Islet precursor cell (in vitro differentiated cells): ENCODE measurements around the gene CSPG4.
"Not testable (repeated sequence)": the region's sequence is repeated elsewhere in the genome, so short reads cannot be mapped to it uniquely, and the experiment has no call there.

Experiments
- DNase-seq: peaks from one replicate; pipeline ENCODE4 v3.0.0-alpha.2; 2018

Gene CSPG4

DNA sequence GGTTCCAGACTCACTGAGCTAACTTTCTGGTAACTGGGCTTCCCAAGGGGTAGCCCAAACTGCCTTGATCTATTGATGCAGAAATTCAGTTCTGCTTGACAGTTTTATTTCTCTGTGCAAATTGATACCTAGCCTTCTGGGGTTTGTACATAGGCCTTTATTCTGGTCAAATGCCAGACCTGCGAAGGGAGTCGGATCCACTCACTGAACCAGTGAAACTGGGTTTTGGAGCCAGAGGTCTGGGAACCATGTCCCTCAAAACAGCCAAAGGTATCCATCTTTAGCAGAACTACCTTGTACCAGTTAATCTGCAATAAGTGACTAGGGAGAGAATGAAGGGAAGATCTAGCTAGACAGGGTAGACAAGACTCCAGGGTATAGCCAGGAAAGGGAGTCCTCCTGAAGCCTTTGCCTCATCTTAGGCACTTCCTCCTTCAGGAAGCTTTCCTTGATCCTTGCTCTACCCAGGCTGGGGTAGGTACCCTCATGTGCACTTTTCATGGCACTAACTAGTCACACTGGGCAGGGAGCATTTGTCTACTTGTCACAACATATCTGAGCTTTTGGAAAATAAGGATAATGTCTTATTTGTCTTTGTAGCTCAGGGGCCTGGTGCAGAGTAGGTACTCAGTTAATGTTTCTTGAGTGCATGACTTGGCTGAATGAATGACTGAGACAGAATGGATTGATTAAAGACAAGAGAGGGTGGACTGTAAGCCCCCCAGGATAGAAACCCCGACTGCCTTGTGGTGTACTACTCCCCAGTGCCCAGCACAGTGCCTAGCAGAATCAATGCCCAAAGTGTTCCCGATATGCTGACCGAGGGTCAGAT, 66.3 kb downstream of the CSPG4 start:
- no peak for DNase-seq

DNA sequence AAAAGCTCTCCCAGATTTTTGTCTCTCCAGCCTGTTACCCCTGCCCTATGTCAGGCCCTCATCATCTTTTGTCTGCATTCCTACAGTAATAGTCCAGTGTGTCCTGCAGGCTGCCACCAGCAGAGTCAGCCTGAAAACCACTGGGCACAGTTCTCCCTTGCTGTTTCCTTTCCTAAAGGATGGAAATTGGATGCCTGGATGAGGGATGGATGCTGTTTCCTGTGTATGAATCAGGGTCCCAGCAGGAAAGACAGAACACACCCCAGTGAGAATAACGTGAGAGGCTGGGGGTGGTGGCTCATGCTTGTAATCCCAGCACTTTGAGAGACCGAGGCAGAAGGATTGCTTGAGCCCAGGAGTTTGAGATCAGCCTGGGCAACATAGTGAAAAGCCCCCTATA, 68.3 kb downstream of the CSPG4 start:
- no peak for DNase-seq

DNA sequence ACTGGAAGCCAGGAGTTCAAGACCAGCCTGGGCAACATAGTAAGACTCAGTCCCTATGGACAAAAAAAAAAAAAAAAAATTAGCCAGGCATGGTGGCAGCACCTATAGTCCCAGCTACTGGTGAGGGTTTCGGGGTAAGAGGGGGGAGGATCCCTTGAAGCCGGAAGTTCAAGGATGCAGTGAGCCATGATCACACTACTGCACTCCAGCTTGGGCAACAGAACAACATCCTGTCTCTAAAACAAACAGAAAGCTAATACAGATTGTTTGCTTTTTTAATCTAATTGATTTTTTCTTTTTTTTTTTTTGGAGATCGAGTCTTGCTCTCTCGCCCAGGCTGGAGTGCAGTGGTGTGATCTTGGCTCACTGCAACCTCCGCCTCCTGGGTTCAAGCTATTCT, 71.0 kb downstream of the CSPG4 start:
- DNase-seq, result no peak

DNA sequence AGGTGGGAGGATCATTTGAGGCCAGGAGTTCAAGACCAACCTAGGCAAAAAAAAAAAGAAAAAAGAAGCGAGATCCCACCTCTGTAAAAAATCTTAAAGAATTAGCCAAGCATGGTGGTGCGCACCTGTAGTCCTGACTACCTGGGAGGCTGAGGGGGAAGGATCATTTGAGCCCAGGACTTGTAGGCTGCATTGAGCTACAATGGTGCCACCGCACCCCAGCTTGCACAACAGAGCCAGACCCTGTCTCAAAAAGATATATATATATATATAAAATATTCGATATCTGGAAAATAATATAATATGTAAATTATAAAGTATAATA, 71.5 kb downstream of the CSPG4 start:
- no peak for DNase-seq

DNA sequence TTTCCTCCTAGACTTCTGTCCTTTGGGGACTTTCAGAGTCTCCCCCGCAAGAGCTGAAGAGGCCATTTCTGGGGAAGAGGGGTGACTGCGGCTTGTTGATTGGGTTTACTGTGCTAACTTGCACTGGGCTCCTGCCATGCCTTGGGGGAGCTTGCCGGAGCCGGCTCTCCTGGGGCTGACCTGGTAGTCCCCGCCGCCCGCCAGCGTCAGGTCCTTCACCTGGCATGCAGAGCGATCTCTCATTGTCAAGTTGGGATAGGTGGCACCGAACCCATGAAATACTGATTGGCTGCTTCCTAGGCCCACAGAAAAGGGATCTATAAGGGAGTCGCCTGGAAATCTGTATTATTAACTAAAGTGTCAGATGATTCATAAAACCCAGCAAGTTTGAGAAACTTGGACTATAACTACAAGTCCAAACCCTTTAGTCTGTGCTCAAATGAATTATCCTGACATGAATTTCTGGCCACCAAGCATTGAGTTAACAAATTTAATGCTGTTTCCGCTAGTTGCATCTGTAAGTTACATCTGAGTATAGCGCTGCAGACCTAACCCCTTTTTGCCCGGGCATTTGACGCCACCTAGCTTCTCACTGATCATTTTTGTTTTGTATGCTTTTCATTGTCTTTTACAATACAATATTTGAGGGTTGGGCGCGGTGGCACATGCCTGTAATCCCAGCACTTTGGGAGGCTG, 72.0 kb downstream of the CSPG4 start:
- no peak for DNase-seq

DNA sequence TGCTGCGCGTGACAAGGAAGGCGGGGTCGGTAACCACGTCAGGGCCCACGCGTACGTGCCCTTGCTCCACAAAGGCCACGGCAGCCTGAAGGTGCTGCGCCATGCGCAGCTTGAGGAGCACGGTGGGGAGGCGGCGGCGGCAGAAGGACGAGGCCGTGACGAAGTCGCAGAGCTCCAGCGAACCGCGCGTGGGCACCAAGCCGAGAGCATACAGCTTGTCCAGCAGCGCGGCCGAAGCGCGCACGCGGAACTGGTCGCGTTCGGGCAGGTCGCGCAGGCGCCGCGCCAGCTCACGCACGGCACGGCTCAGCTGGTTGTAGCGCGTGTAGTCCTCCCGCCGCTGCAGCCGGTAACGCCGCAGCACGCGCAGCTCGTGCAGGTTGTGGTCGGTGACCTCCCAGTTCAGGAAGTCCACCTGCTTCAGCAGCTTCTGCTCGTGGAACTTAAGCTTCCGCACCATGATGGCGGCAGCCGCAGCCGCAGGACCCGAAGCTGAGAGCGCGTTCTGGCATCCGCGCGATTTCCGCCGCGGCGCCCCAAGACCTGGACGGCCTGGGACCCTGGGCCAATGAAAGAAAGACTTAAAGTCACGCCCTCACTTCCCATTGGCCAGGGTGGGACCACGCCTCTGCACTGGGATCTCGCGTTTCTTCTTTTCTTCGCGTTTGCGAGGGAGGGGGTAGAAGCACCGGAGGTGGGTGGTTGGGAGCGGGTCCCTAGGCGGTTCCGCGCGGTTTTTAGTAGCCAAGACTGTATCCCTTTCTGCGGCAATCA, 72.8 kb downstream of the CSPG4 start, which contains the start of gene IMP3:
Gene IMP3 (minus strand): TSS at position 516 of the 774 bp plus-strand sequence. CDS start 56 bp downstream, at position 460.
- peak; percentile 98 for DNase-seq

DNA sequence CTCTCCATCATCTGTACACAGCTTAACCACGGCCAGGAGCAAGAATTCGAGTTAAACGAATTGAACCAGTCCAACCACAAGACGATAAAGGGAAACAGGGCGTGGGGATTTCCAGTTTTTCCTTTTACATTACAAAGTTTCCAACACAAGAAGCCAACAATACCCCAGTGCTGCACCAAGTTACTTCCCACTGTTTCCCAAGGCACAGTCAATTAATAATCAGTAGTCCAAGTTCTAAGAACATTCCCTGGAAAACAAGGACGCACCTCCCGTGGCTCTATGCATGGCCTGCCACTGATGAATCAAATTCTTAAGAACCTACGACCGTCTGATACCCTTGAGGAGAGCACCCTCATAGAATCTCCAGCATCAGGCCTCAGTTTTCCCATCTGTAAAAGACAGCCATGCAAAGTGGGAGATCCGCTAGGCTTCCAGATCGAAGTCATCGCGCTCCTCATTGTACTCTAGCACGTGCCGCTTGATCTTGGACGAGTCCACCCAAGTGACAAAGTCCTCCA, 73.4 kb downstream of the CSPG4 start:
- DNase-seq, result no peak

DNA sequence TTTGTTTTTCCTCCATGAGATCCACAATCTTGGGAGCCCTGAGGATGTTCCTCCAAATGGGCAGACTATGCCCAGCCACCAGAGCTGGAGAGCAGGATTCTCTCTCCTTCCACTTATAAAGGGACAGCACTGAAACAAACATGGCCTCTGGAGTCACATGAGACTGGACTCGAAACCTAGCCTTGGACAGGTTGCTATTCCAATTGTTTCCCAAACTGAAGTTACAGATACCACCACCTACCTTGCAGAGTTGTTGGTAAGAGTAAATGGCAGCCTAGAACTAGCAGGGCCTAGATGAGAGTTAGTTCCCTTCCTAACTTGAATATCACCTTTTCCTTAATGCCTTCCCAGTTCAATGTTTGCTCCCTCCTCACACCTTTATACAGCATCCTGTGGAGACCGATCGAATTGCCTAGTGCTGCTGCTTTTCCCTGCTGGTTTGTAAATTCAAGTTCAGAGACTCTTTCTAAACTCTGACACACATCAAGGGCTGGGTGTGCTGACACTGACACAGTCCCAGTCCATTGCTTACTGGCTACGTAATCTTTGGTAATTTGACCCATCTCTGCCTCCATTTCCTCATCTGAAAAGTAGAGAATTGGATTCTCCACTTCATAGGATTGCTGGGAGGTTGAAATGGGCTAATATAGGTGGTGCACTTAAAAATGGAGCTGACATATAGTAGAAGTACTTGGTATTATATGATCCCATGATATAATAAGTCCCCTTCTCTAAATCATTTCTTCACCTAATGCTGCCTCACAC, 75.2 kb downstream of the CSPG4 start:
- DNase-seq, result no peak

DNA sequence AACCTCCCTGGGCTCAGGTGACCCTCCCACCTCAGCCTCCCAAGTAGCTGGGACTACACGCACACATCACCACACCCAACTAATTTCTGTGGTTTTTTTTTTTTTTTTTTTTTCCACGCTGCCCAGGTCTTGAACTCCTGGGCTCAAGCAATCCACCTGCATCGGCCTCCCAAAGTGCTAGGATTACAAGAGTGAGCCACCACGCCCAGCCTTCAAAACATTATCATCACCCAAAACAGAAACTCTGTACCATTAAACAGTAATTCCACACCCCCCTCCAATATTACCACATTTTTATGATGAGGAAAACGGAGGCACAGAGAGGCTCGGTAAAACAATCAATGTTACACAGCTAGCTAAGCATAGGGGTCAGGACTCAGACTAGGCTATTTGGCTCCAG, 76.6 kb downstream of the CSPG4 start:
- DNase-seq, result no peak

DNA sequence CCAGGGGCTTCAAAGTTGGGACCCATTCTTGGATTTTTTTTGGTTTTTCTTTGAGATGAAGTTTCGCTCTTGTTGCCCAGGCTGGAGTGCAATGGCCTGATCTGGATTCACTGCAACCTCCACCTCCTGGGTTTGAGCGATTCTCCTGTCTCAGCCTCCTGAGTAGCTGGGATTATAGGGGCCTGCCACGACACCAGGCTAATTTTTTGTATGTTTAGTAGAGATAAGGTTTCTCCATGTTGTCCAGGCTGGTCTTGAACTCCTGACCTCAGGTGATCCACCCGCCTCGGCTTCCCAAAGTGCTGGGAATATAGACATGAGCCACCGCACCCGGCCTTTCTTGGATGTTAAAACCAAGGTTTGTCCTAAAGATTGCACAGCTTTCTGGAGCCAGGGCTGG, 78.7 kb downstream of the CSPG4 start:
- not testable (repeated sequence) for DNase-seq

DNA sequence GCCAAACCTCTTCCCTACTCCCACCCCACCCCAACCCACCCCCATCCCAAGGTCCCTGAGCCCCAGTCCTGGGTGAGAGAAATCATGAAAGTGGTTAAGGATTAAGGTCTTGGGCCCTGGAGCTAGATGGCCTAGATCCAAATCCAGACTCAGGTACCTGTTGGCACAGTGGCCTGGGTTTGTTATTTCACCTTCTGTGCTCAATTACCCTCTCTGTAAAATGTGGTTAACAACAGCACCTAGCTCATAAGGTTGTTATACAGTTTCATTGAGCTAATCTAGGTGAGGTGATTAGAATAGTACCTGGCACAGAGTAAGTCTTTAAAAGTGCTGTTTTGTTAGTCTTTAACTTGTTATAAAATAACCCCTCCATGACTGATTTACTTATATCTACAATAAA, 80.7 kb downstream of the CSPG4 start:
- DNase-seq, result no peak

DNA sequence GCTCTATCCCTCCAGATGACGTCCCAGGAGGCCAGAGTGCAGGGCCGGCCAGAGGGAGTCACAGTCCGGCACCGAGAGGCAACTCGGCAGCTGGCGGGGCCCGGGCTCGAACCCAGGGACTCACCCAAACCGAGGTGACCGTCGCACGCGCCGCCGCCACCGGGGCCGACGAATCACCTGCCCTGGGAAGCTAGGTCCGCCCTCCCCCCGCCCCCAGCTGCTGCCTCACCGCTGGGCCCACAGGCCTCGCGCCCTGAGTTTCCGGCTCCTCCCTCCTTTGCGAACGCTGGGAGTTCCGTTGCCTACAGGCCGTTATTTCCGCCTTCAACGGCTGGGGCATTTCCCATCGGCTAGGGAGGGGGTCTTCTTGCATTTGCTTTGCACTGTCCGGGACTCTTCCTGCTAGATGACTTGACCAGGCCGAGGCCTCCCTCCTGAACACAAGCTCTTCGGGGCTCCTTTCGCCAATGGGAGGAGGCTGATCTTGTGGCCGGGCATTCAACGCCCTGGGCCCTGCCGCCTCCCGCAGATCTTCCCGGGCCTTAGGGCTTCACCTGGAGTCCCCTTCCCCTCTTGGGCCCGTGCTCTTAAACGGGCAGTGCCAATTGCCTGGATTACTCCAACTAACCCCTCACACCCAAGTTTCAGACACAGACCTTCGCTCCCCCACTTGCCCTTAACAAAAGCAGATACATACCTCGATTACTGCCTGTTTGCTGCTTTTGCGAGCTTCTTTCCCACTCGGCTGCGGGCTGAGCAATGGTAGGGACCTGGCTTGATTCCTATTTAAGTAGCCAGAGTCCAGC, 86.9 kb downstream of the CSPG4 start, which contains the start of gene SNUPN:
Gene SNUPN (minus strand): TSS at position 184 of the 806 bp plus-strand sequence. CDS start 4,674 bp downstream, outside the sequence.
- DNase-seq, result peak; percentile 98
